ENCODE measurements around the gene PTRH2.
"Not testable (repeated sequence)": the region's sequence is repeated elsewhere in the genome, so short reads cannot be mapped to it uniquely, and the experiment has no call there.

Gene PTRH2

DNA sequence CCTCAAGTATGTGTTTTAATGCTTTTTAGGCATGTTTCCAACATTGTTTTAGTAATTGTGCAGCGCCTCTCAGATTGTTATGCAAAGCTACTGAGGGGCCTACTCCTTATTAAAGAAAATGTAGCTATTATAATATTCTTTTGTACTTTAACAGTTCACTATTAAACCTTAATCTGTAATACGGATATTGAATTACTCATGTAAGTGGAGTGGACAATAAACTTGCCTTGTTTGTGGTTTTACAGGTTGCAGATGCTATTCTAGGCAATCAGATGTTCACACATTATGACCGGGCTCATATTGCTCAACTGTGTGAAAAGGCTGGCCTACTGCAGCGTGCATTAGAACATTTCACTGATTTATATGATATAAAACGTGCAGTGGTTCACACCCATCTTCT lies 41.0 kb downstream of the PTRH2 start:
- DNase-seq = no peak

DNA sequence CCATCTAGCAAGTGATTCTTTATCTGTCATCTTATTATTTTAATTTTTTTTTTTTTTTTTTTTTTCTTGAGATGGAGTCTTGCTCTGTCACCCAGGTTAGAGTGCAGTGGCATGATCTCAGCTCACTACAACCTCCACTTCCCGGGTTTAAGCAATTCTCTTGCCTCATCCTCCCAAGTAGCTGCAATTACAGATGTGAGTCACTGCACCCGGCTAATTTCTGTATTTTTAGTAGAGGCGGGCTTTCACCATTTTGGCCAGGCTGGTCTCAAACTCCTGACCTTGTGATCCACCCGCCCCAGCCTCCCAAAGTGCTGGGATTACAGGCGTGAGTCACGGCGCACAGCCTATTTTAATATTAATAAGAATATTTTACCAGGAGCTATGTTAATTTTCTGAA lies 50.6 kb downstream of the PTRH2 start:
- not testable (repeated sequence) for DNase-seq

DNA sequence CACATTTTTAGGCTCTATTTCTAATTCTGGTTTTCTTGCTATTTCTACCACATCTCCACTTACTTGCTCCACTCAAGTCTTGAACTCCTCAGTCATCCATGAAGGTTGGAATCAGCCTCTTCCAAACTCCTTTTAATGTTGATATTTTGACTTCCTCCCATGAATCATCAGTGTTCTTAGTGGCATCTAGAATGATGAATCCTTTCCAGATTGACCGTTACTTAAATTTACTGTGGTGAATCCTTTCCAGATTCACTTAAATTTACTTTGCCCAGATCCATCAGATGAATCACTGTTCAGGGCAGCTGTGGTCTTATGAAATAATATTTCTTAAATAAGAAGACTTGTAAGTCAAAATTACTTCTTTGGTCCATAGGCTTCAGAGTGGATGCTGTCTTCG lies 55.1 kb downstream of the PTRH2 start:
- no peak for DNase-seq

DNA sequence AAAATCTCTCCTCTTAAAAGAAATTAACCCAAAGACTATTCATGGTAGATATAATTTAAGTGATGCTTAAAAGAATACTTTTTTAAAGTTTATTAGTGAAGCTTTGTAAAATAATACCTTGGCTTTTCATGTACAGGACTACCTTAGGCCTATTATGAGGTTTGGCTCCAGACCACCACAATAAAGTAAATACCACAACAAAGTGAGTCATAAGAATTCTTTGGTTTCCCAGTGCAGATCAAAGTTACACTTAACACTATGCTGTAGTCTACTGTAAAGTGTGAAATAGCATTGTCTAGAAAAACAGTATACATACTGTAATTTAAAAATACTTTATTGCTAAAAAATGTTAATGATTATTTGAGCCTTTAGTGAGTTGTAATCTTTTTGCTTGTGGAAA lies 55.9 kb downstream of the PTRH2 start:
- peak; percentile 56 for DNase-seq

DNA sequence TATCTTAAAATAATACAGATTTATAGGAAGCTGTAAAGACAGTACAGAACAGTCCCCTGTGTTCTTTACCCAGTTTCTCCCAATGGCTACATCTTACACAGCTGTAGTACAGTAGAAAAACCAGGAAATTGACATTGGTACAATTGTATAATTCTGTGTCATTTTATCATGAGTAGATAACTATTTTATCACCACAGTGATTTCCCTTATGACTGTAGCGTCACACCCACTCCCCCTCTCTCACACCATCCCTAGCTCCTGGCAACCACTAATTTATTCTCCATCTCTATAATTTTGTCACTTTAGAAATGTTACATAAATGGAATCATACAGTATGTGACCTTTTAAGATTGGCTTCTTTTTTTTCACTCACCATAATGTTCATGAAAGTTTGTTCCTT lies 56.6 kb downstream of the PTRH2 start:
- no peak for DNase-seq

DNA sequence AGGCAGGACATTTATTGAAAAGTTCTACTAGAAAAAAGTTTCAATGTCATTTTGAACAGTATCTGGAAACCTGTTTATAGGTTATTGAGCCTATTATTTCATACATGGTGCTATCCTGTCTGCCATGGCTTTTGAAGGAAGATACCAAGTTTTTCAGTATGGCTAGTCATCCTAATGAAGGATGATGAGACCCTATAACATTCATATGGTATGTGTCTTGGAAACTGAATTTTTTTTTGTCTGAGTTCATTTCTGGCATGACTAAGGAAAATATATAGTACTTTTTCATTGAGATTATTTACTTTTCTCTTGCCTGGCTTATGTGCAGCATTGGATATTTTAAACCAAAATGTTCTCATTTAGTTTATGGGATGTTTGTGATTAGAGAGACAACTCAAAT lies 57.3 kb downstream of the PTRH2 start:
- DNase-seq = no peak
